Cardiac muscle cell (in vitro differentiated cells and primary cell): ENCODE results near the gene GNG13. TPM values are rescaled to one million over a fixed set of nuclear protein-coding genes. Genes with fewer than 3 reads are reported as not detected.

Experiments used
- DNase-seq, 2 donors: peaks; one replicate each; pipeline versions ENCODE4 v3.0.0 to v3.0.0-alpha.2; 2010 to 2017; ENCODE audit warnings: low read depth in 1 of 2, low spot score in 1 of 2
- H3K27ac ChIP-seq: fragments of 200-600 bp; sonication (generic); 2 replicates; pipeline ENCODE4 v1.5.1; 2016
- H3K27me3 ChIP-seq: fragments of 200-600 bp; sonication (generic); 2 replicates; pipeline ENCODE4 v1.6.0; 2016; ENCODE audit warnings: control low read depth
- H3K36me3 ChIP-seq: fragments of 200-600 bp; sonication (generic); 2 replicates; pipeline ENCODE4 v1.5.1; 2016; ENCODE audit warnings: control low read depth
- H3K4me1 ChIP-seq: fragments of 200-600 bp; sonication (generic); 2 replicates; pipeline ENCODE4 v1.8.1; 2017; ENCODE audit warnings: low read depth, mild to moderate bottlenecking, mixed run types
- H3K4me3 ChIP-seq: fragments of 200-600 bp; sonication (generic); 2 replicates; pipeline ENCODE4 v1.5.1; 2016; ENCODE audit warnings: mild to moderate bottlenecking
- H3K9me3 ChIP-seq: fragments of 200-600 bp; sonication (generic); 2 replicates; pipeline ENCODE4 v1.5.1; 2017; ENCODE audit warnings: low read depth, mild to moderate bottlenecking, control low read depth
- CTCF ChIP-seq: IDR thresholded peaks from 2 replicates; pipeline ENCODE4 v1.5.1; 2012; ENCODE audit warnings: low read depth, mild to moderate bottlenecking, low read length
- polyA plus RNA-seq: library from polyadenylated mRNA; unstranded; fragments of >200 nt; fragmentation: Nextera tagmentation; extraction: Ambion mirVana; gene quantifications from 2 replicates; pipeline ENCODE4 v1.2.1, GENCODE V29; 2016
- total RNA-seq: library from RNA; depleted of rRNA; stranded (reverse); fragments of >200 nt; gene quantifications from 2 replicates; pipeline ENCODE4 v1.2.3, GENCODE V29; 2016

GNG13 gene
- total and polyA plus RNA-seq, 2 experiments from 2014 or later, result 0.79 TPM; not detected in 1

GRCh38 chr16:774086-775001 lies 26.2 kb downstream of the GNG13 start:
- no peak for TF ChIP-seq CTCF
- no peaks in the 10 kb centered on the region for H3K27me3 ChIP-seq
- H3K36me3 ChIP-seq, result no peaks in the 10 kb centered on the region
- no peaks in the 10 kb centered on the region for H3K9me3 ChIP-seq
- DNase-seq, result no peak
- no peak overlapping the region for H3K27ac ChIP-seq
- H3K4me3 ChIP-seq, result no peak overlapping the region
- H3K4me1 ChIP-seq, result peaks cover 8% of the 10 kb centered on the region

GRCh38 chr16:772959-773358 lies 27.6 kb downstream of the GNG13 start:
- H3K4me1 ChIP-seq, result peaks cover 6% of the 10 kb centered on the region
- no peaks in the 10 kb centered on the region for H3K36me3 ChIP-seq
- no peak for DNase-seq
- TF ChIP-seq CTCF, result no peak
- no peaks in the 10 kb centered on the region for H3K27me3 ChIP-seq
- no peak overlapping the region for H3K4me3 ChIP-seq
- H3K9me3 ChIP-seq, result no peaks in the 10 kb centered on the region
- no peak overlapping the region for H3K27ac ChIP-seq

GRCh38 chr16:770411-770810 lies 30.1 kb downstream of the GNG13 start:
- H3K27me3 ChIP-seq, result no peaks in the 10 kb centered on the region
- no peak overlapping the region for H3K4me3 ChIP-seq
- H3K4me1 ChIP-seq, result no peaks in the 10 kb centered on the region
- DNase-seq, result no peak
- no peaks in the 10 kb centered on the region for H3K9me3 ChIP-seq
- no peak overlapping the region for H3K27ac ChIP-seq
- TF ChIP-seq CTCF, result no peak
- no peaks in the 10 kb centered on the region for H3K36me3 ChIP-seq

GRCh38 chr16:769934-770333 lies 30.6 kb downstream of the GNG13 start:
- Histone ChIP-seq H3K4me3 (no peak overlapping the region), H3K4me1 (no peaks in the 10 kb centered on the region), H3K9me3 (no peaks in the 10 kb centered on the region), H3K36me3 (no peaks in the 10 kb centered on the region), H3K27ac (no peak overlapping the region), H3K27me3 (no peaks in the 10 kb centered on the region)
- DNase-seq, result no peak
- TF ChIP-seq CTCF, result no peak

- H3K27me3 ChIP-seq, result no peaks in the 10 kb centered on the region
- H3K36me3 ChIP-seq, result no peaks in the 10 kb centered on the region
- no peak for TF ChIP-seq CTCF
- no peak for DNase-seq
- no peak overlapping the region for H3K4me3 ChIP-seq
- H3K9me3 ChIP-seq, result no peaks in the 10 kb centered on the region
- H3K27ac ChIP-seq, result no peak overlapping the region
- no peaks in the 10 kb centered on the region for H3K4me1 ChIP-seq
Measured at GRCh38 chr16:769184-769784, 31.2 kb downstream of the GNG13 start.
